Activated CD4-positive, alpha-beta T cell treated with anti-CD3 and anti-CD28 coated beads for 36 hours (primary cell): ENCODE data around the gene CNTNAP5. TPM values are rescaled to one million over a fixed set of nuclear protein-coding genes. Genes with fewer than 3 reads are reported as not detected.
"Not testable (repeated sequence)": the region's sequence is repeated elsewhere in the genome, so short reads cannot be mapped to it uniquely, and the experiment has no call there.

ENCODE experiments used
- ATAC-seq: fragments of 200-7000 bp; cut with Tn5 transposase; one replicate; pipeline ENCODE4 v1.10.0; 2021; ENCODE audit warnings: mild to moderate bottlenecking, moderate library complexity
- CTCF ChIA-PET: fragments of 350-600 bp; sonication (Branson Sonifier 250); formaldehyde crosslinking; loops from one replicate; lab custom pipeline; 2021; ENCODE audit warnings: antibody characterized with exemption; lab: Charles Lee
- POLR2A ChIA-PET: fragments of 350-600 bp; sonication (Branson Sonifier 250); formaldehyde crosslinking; loops from one replicate; lab custom pipeline; 2021; ENCODE audit warnings: antibody characterized with exemption, inconsistent platforms; lab: Charles Lee
- DNase-seq: peaks from one replicate; pipeline ENCODE4 v3.0.0-alpha.2; 2020
- H3K27ac Mint-ChIP-seq: one replicate; pipeline ENCODE4 v1.8.0; 2021; ENCODE audit warnings: mixed read lengths
- H3K27me3 Mint-ChIP-seq: one replicate; pipeline ENCODE4 v1.8.0; 2021; ENCODE audit warnings: mixed read lengths
- H3K36me3 Mint-ChIP-seq: one replicate; pipeline ENCODE4 v1.8.0; 2021; ENCODE audit warnings: low read depth, mixed read lengths
- H3K4me1 Mint-ChIP-seq: one replicate; pipeline ENCODE4 v1.8.0; 2021; ENCODE audit warnings: mixed read lengths
- H3K4me3 Mint-ChIP-seq: one replicate; pipeline ENCODE4 v1.8.0; 2021; ENCODE audit warnings: mild to moderate bottlenecking, moderate library complexity, mixed read lengths
- H3K9me3 Mint-ChIP-seq: one replicate; pipeline ENCODE4 v1.8.0; 2021; ENCODE audit warnings: low read depth, mixed read lengths
- intact Hi-C, 2 experiments: fragments of 100-400 bp; cut with DNase I in 1 of 2; cut with micrococcal nuclease in 1 of 2; formaldehyde crosslinking; loops; one replicate each; pipeline versions ENCODE4 v1.14.2 to v1.15.1; 2022 to 2024; cut with DNase I, micrococcal nuclease
- total RNA-seq, 2 experiments: library from RNA; stranded (reverse); gene quantifications; one replicate each; pipeline ENCODE4 v1.2.3, GENCODE V29; 2021

CNTNAP5 gene
- total RNA-seq, 2 experiments from 2014 or later, result not detected

- ChIA-PET POLR2A (no interaction called here), CTCF (no interaction called here)
- Mint-ChIP-seq H3K27me3 (no peaks in the 10 kb centered on the region), H3K4me3 (no peak overlapping the region), H3K4me1 (no peaks in the 10 kb centered on the region), H3K27ac (no peak overlapping the region), H3K9me3 (peaks cover 2% of the 10 kb centered on the region), H3K36me3 (no peaks in the 10 kb centered on the region)
- ATAC-seq, result no peak
- intact Hi-C loops, result no loop called here
- DNase-seq, result no peak
Observed at GRCh38 chr2:124333784-124334183, 308.7 kb downstream of the CNTNAP5 start.

GRCh38 chr2:124335058-124335457 is 310.0 kb downstream of the CNTNAP5 start:
- Mint-ChIP-seq H3K27ac (no peak overlapping the region), H3K36me3 (no peaks in the 10 kb centered on the region), H3K27me3 (no peaks in the 10 kb centered on the region), H3K4me1 (no peaks in the 10 kb centered on the region), H3K9me3 (peaks cover 10% of the 10 kb centered on the region), H3K4me3 (no peak overlapping the region)
- DNase-seq (no peak), ATAC-seq (no peak)
- intact Hi-C loops, result no loop called here
- ChIA-PET CTCF (no interaction called here), POLR2A (no interaction called here)

- no peaks in the 10 kb centered on the region for H3K27me3 Mint-ChIP-seq
- no peaks in the 10 kb centered on the region for H3K4me1 Mint-ChIP-seq
- H3K4me3 Mint-ChIP-seq, result no peak overlapping the region
- ATAC-seq, result no peak
- no peaks in the 10 kb centered on the region for H3K36me3 Mint-ChIP-seq
- H3K27ac Mint-ChIP-seq, result no peak overlapping the region
- ChIA-PET POLR2A (no interaction called here), CTCF (no interaction called here)
- intact Hi-C loops, result no loop called here
- H3K9me3 Mint-ChIP-seq, result peaks cover 10% of the 10 kb centered on the region
- no peak for DNase-seq
Observed at GRCh38 chr2:124339709-124340108, 314.6 kb downstream of the CNTNAP5 start.

- H3K36me3 Mint-ChIP-seq, result no peaks in the 10 kb centered on the region
- no peak overlapping the region for H3K4me3 Mint-ChIP-seq
- CTCF ChIA-PET, result no interaction called here
- H3K27me3 Mint-ChIP-seq, result no peaks in the 10 kb centered on the region
- no peaks in the 10 kb centered on the region for H3K4me1 Mint-ChIP-seq
- H3K9me3 Mint-ChIP-seq, result peaks cover 8% of the 10 kb centered on the region
- ATAC-seq, result no peak
- intact Hi-C loops, result no loop called here
- H3K27ac Mint-ChIP-seq, result no peak overlapping the region
- POLR2A ChIA-PET, result no interaction called here
- DNase-seq, result no peak
Observed at GRCh38 chr2:124343827-124344498, 318.9 kb downstream of the CNTNAP5 start.

- H3K36me3 Mint-ChIP-seq, result no peaks in the 10 kb centered on the region
- CTCF ChIA-PET, result no interaction called here
- intact Hi-C loops, result no loop called here
- no peak overlapping the region for H3K27ac Mint-ChIP-seq
- POLR2A ChIA-PET, result no interaction called here
- ATAC-seq (no peak), DNase-seq (no peak)
- peaks cover 6% of the 10 kb centered on the region for H3K9me3 Mint-ChIP-seq
- no peaks in the 10 kb centered on the region for H3K27me3 Mint-ChIP-seq
- H3K4me1 Mint-ChIP-seq, result no peaks in the 10 kb centered on the region
- H3K4me3 Mint-ChIP-seq, result no peak overlapping the region
Observed at GRCh38 chr2:124347209-124347608, 322.1 kb downstream of the CNTNAP5 start.

- Mint-ChIP-seq H3K27me3 (no peaks in the 10 kb centered on the region), H3K27ac (no peak overlapping the region), H3K36me3 (no peaks in the 10 kb centered on the region), H3K4me1 (no peaks in the 10 kb centered on the region), H3K4me3 (no peak overlapping the region), H3K9me3 (peaks cover 6% of the 10 kb centered on the region)
- DNase-seq (no peak), ATAC-seq (no peak)
- POLR2A ChIA-PET, result no interaction called here
- CTCF ChIA-PET, result interaction anchor here (0.6 kb wide), 1 partner anchor 511 kb away, joined by 3 read pairs; no protein-coding TSS in a partner anchor
- intact Hi-C loops, result no loop called here
Observed at GRCh38 chr2:124353656-124354055, 328.6 kb downstream of the CNTNAP5 start.

- Mint-ChIP-seq H3K36me3 (no peaks in the 10 kb centered on the region), H3K4me1 (no peaks in the 10 kb centered on the region), H3K27me3 (no peaks in the 10 kb centered on the region), H3K9me3 (peaks cover 6% of the 10 kb centered on the region), H3K27ac (no peak overlapping the region), H3K4me3 (no peak overlapping the region)
- CTCF ChIA-PET, result no interaction called here
- intact Hi-C loops, result no loop called here
- POLR2A ChIA-PET, result no interaction called here
- ATAC-seq (no peak), DNase-seq (no peak)
Observed at GRCh38 chr2:124354466-124354865, 329.4 kb downstream of the CNTNAP5 start.

- ATAC-seq, H3K36me3 Mint-ChIP-seq, H3K4me1 Mint-ChIP-seq, H3K4me3 Mint-ChIP-seq, H3K27me3 Mint-ChIP-seq, H3K27ac Mint-ChIP-seq, DNase-seq, POLR2A ChIA-PET, CTCF ChIA-PET, intact Hi-C loops: not testable (repeated sequence)
- peaks cover 13% of the 10 kb centered on the region for H3K9me3 Mint-ChIP-seq
Observed at GRCh38 chr2:124361966-124362365, 336.9 kb downstream of the CNTNAP5 start.

- CTCF ChIA-PET, result no interaction called here
- H3K4me3 Mint-ChIP-seq, result no peak overlapping the region
Observed at GRCh38 chr2:124369181-124369580, 344.1 kb downstream of the CNTNAP5 start.

GRCh38 chr2:124380221-124380749 is 355.2 kb downstream of the CNTNAP5 start:
- H3K9me3 Mint-ChIP-seq, result no peaks in the 10 kb centered on the region
- no peaks in the 10 kb centered on the region for H3K36me3 Mint-ChIP-seq
- no peaks in the 10 kb centered on the region for H3K4me1 Mint-ChIP-seq
- no peak for ATAC-seq
- intact Hi-C loops, result no loop called here
- CTCF ChIA-PET, result no interaction called here
- H3K27me3 Mint-ChIP-seq, result no peaks in the 10 kb centered on the region
- no peak overlapping the region for H3K4me3 Mint-ChIP-seq
- POLR2A ChIA-PET, result no interaction called here
- H3K27ac Mint-ChIP-seq, result no peak overlapping the region
- DNase-seq, result no peak

More at GRCh38 chr2:124369181-124369580, 344.1 kb downstream of the CNTNAP5 start:
- POLR2A ChIA-PET, result no interaction called here
- intact Hi-C loops, result no loop called here
- H3K4me1 Mint-ChIP-seq, result no peaks in the 10 kb centered on the region
- peaks cover 16% of the 10 kb centered on the region for H3K9me3 Mint-ChIP-seq
- no peaks in the 10 kb centered on the region for H3K27me3 Mint-ChIP-seq
- H3K27ac Mint-ChIP-seq, result no peak overlapping the region
- DNase-seq (no peak), ATAC-seq (no peak)
- H3K36me3 Mint-ChIP-seq, result no peaks in the 10 kb centered on the region

- Mint-ChIP-seq H3K36me3 (no peaks in the 10 kb centered on the region), H3K4me1 (no peaks in the 10 kb centered on the region), H3K27me3 (no peaks in the 10 kb centered on the region), H3K4me3 (no peak overlapping the region), H3K27ac (no peak overlapping the region), H3K9me3 (no peaks in the 10 kb centered on the region)
- ChIA-PET POLR2A (no interaction called here), CTCF (no interaction called here)
- intact Hi-C loops, result no loop called here
- no peak for DNase-seq
- ATAC-seq, result no peak
Observed at GRCh38 chr2:124382067-124382618, 357.1 kb downstream of the CNTNAP5 start.

GRCh38 chr2:124395961-124396360 is 370.9 kb downstream of the CNTNAP5 start:
- Mint-ChIP-seq H3K27ac (no peak overlapping the region), H3K27me3 (no peaks in the 10 kb centered on the region), H3K36me3 (no peaks in the 10 kb centered on the region), H3K4me1 (no peaks in the 10 kb centered on the region), H3K9me3 (peaks cover 3% of the 10 kb centered on the region), H3K4me3 (no peak overlapping the region)
- CTCF ChIA-PET, result interaction anchor here (0.5 kb wide), 1 partner anchor 1028 kb away, joined by 3 read pairs; no protein-coding TSS in a partner anchor
- DNase-seq (no peak), ATAC-seq (no peak)
- POLR2A ChIA-PET, result no interaction called here
- intact Hi-C loops, result no loop called here
